Liver (tissue), 3 donors: ENCODE data around the gene DNAI1.

Experiments used
- EGR1 ChIP-seq, 2 donors: IDR thresholded peaks; 2 replicates each; pipeline ENCODE4 v1.6.1; 2016 to 2018; ENCODE audit warnings: antibody characterized with exemption in 2 of 2, low read depth in 2 of 2
- FOXA1 ChIP-seq: IDR thresholded peaks from 2 replicates; pipeline ENCODE4 v1.6.1; 2016; ENCODE audit warnings: antibody characterized with exemption
- GABPA ChIP-seq, 2 donors: IDR thresholded peaks in 1 of 2; conservative IDR thresholded peaks in 1 of 2; 2 replicates each; pipeline ENCODE4 v1.6.1; 2016; ENCODE audit warnings: antibody characterized with exemption in 2 of 2, mild to moderate bottlenecking in 1 of 2, moderate library complexity in 1 of 2
- JUND ChIP-seq, 2 donors: IDR thresholded peaks; 2 replicates each; pipeline ENCODE4 v1.6.1; 2016; ENCODE audit warnings: antibody characterized with exemption in 2 of 2
- RAD21 ChIP-seq, 2 donors: IDR thresholded peaks; 2 replicates each; pipeline ENCODE4 v1.6.1; 2016; ENCODE audit warnings: antibody characterized with exemption in 2 of 2, mild to moderate bottlenecking in 2 of 2
- TAF1 ChIP-seq: conservative IDR thresholded peaks from 2 replicates; pipeline ENCODE4 v1.6.1; 2016; ENCODE audit warnings: antibody characterized with exemption, mild to moderate bottlenecking
- YY1 ChIP-seq: IDR thresholded peaks from 2 replicates; pipeline ENCODE4 v1.6.1; 2016; ENCODE audit warnings: antibody characterized with exemption, mild to moderate bottlenecking
- TF ChIP-seq, protein P1 (sequence below): fragments of 150-350 bp; IDR thresholded peaks from 2 replicates; pipeline ENCODE4 v1.5.1; 2017; ENCODE audit warnings: improper control_type of control experiment, low read depth, low read length; ENCODE audit not compliant: missing input control
- TF ChIP-seq, protein P2 (sequence below): IDR thresholded peaks from 2 replicates; pipeline ENCODE4 v1.6.1; 2016; ENCODE audit warnings: antibody characterized with exemption, mild to moderate bottlenecking
- TF ChIP-seq, protein P3 (sequence below): IDR thresholded peaks from 2 replicates; pipeline ENCODE4 v1.6.1; 2016; ENCODE audit warnings: antibody characterized with exemption
- donor health status: healthy.
- donor health status: healthy.

DNA sequence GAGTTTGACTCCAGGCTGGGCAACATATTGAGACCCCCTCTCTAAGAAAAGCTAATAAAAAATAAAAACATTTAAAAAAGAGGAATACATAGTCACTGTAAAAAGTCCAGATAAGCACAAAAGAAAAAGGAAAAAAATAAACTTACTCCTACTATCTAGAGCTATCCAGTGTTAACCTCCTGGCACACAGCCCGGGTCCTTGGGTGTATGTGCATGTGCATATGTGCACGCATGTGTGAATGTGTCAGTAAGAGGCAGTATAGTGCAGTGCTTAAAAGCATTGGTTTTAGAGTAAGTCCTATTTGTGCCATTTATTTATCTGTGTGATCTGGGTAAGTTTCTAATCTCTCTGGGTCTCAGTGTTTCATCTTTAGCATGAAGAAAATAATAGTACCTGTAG lies 26.9 kb upstream of the DNAI1 start:
- TF ChIP-seq, protein P1, sequence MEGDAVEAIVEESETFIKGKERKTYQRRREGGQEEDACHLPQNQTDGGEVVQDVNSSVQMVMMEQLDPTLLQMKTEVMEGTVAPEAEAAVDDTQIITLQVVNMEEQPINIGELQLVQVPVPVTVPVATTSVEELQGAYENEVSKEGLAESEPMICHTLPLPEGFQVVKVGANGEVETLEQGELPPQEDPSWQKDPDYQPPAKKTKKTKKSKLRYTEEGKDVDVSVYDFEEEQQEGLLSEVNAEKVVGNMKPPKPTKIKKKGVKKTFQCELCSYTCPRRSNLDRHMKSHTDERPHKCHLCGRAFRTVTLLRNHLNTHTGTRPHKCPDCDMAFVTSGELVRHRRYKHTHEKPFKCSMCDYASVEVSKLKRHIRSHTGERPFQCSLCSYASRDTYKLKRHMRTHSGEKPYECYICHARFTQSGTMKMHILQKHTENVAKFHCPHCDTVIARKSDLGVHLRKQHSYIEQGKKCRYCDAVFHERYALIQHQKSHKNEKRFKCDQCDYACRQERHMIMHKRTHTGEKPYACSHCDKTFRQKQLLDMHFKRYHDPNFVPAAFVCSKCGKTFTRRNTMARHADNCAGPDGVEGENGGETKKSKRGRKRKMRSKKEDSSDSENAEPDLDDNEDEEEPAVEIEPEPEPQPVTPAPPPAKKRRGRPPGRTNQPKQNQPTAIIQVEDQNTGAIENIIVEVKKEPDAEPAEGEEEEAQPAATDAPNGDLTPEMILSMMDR: no peak
- TF ChIP-seq, protein P2, sequence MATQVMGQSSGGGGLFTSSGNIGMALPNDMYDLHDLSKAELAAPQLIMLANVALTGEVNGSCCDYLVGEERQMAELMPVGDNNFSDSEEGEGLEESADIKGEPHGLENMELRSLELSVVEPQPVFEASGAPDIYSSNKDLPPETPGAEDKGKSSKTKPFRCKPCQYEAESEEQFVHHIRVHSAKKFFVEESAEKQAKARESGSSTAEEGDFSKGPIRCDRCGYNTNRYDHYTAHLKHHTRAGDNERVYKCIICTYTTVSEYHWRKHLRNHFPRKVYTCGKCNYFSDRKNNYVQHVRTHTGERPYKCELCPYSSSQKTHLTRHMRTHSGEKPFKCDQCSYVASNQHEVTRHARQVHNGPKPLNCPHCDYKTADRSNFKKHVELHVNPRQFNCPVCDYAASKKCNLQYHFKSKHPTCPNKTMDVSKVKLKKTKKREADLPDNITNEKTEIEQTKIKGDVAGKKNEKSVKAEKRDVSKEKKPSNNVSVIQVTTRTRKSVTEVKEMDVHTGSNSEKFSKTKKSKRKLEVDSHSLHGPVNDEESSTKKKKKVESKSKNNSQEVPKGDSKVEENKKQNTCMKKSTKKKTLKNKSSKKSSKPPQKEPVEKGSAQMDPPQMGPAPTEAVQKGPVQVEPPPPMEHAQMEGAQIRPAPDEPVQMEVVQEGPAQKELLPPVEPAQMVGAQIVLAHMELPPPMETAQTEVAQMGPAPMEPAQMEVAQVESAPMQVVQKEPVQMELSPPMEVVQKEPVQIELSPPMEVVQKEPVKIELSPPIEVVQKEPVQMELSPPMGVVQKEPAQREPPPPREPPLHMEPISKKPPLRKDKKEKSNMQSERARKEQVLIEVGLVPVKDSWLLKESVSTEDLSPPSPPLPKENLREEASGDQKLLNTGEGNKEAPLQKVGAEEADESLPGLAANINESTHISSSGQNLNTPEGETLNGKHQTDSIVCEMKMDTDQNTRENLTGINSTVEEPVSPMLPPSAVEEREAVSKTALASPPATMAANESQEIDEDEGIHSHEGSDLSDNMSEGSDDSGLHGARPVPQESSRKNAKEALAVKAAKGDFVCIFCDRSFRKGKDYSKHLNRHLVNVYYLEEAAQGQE: no peak
- TF ChIP-seq JUND (IDR thresholded peaks at IDR 0.05): no peak
- no peak for TF ChIP-seq GABPA (IDR thresholded peaks at IDR 0.05 in 1 of 2, conservative IDR thresholded peaks at IDR 0.05 in 1 of 2)
- TF ChIP-seq TAF1: no peak
- TF ChIP-seq EGR1 (IDR thresholded peaks at IDR 0.05; ENCODE audit: low read depth in 2 of 2): no peak
- TF ChIP-seq FOXA1: no peak
- TF ChIP-seq YY1: no peak
- TF ChIP-seq, protein P3, sequence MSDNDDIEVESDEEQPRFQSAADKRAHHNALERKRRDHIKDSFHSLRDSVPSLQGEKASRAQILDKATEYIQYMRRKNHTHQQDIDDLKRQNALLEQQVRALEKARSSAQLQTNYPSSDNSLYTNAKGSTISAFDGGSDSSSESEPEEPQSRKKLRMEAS: no peak
- no peak for TF ChIP-seq RAD21 (IDR thresholded peaks at IDR 0.05)
